GM18517 (cell line): ENCODE measurements around the gene RBM20.
"Not testable (repeated sequence)": the region's sequence is repeated elsewhere in the genome, so short reads cannot be mapped to it uniquely, and the experiment has no call there.

Experiments used
- ATAC-seq: cut with Tn5 transposase; IDR thresholded peaks from one replicate; pipeline ENCODE4 v1.9.1; 2021; ENCODE audit warnings: mild to moderate bottlenecking, moderate library complexity; ENCODE audit not compliant: unreplicated experiment

RBM20 gene

DNA sequence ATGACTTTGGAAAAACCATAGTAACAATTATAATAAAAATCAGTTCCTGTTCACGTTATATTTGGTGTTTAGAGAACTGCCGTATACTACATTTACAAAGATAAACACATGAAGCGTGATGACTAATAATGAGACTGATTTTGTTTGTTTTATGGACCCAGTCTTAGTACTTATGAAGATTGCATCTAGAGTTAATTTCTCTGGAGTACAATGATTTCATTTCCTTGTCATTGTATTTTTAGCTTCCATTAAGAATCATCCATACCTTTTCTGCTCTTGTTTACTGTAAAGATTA is 2.9 kb downstream of the RBM20 start:
- ATAC-seq, result no peak

DNA sequence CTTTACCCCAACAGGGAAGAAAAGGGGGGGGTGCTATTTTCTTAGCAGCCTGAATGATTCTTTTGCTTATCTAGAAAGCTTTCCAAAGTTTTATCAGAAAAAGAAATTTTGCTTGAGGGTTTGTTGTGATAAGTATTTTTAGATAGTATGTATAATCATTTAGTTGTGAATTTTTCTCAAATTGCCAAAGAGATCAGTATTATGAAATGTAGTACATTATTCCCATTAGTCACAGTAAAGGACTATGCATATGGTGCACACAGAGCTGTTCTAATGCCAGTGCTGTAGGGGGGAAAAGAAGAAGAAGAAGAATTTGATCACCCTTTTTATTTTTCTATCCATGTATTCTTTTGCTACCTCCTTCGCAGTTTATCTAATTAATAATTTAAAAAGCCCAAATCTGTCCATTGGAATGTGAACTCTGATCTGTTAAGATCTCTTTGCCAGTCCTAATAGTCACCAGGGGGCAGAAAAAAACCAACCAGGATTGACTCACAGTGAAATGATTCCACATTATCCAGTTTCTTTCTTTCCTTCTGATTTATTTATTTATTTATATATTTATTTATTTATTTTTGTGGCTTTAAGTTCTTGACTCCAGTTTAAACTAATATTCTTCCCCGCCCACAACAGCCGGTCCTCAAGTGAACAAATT is 4.7 kb downstream of the RBM20 start:
- no peak for ATAC-seq

DNA sequence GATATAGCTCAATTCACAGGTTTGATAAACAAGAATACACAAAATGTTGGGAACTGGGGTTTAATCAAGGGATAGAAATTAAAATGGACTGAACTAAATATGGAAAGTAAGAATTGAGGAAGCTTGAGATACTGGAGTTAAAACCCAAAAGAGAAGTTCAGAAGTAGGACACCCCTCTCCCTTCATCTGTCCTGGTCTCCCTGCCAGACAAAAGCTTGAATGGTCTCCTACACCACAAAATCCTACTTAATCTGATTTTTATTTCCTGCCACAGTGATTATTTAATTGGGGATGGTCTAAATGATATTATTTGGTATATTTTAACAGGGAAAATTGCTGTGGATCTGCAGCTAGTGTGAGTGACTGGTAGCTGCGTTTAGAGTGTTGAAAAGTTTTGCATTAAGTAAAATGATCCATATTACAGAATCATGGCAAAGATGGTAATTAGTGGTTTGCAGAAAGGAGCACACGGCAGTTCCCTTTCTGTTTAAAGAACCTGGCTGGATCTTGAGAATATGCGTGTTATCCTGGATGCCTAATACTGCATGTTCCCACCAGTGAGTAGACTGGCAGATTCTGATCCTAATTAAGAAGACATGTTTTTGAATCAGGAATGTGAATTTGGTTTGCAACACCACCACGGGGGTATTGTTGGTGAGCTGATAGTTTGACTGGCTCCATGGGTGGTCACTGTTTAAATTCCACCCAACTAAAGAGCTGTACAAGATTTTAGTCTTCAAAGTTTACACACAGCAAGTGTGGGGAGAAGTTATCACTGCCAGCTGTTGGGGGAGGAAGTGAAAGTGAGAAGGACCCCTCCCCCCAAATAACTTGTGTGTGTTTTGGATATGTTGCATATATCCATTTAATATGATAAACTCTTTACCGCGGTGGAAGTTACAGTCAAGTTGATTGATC is 5.5 kb downstream of the RBM20 start:
- no peak for ATAC-seq

DNA sequence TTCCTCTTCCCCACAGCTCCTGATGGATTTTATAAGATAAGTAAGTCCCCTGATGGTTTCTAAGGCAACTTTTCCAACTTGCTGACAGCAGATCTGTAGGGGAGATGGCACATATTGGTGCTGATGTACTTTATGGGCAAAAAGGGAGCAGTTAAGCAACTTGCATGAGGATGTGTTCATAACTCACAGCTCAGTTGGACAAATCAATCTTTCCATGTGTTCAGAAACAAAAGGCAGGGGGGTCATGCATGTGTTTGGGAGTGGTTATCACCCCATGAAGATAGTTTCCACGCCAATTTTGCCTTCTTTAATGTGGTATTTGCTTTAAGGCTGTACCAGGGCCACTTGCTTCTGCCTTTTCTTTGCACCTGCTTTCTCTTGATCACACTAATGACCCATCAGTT is 6.1 kb downstream of the RBM20 start:
- no peak for ATAC-seq

DNA sequence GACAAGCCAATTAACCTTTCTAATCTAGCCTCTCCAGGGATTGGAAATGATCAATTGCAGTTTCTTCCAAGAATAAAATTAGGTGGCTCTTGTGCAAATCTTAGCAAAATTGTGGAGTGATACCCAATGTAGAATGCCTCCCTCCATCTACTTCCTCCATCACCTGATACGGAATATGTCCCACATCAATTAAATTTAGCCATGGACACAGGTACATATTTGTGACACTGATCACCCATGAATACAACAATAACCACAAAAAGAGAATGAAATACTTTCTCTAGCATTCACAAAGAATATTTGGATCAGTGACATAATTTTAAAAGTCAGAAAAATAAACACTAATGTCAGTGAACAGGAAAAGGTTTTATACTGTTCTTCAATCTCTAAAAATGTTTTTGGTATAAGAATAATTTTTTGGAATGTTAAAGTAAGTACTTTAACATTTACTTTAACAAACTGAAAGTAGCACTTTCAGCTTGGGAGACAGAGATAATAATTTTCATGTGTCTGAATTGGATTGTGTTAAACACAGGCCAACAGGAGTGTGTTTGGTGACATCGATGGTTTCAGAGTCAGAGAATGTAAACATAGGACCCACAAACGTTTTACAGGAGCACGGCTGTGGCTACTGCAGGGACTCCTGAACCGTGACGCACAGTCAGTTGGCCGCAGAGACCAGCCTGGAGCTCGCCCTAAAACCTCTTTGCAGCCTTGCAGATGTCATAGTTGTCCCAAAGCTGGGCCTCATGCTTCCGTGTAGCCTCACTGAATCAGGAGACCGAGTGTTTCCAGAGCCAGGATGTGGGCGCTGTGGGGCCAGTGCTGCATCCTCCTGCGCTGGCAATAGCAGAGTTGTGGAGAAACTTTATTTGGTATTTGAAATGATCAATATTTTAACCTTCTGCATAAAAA is 7.2 kb downstream of the RBM20 start:
- ATAC-seq, result peak; percentile 83

DNA sequence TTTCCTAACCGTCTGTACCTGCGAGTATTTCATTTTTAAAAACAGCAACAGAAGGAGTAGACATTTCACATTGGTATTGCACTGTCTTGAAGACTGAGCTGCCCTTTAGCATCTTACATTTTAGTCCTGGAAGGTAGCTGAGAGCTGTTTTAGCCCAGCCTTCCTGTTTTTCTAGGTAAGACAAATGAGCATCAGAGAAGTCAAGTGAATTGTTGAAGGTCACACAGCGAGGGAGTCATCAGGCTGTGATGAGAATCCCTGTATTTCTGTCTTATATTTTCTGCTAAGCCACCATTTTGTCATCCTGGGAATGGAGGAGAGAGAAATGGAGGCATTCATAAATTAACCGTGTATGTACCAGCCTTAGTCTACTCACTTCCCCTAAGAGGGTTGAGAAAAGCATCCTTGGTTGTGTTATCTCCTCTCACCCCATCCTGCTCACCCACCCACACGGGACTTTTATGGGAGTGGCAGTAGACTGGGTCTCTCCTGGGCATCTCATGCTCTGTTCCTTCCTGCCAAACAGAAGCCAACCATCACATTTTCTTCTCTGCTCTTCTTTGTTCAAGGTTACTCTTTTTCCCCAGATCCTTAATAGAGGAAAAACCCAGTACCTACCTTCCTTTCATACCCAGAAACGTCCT is 8.5 kb downstream of the RBM20 start:
- ATAC-seq, result no peak

DNA sequence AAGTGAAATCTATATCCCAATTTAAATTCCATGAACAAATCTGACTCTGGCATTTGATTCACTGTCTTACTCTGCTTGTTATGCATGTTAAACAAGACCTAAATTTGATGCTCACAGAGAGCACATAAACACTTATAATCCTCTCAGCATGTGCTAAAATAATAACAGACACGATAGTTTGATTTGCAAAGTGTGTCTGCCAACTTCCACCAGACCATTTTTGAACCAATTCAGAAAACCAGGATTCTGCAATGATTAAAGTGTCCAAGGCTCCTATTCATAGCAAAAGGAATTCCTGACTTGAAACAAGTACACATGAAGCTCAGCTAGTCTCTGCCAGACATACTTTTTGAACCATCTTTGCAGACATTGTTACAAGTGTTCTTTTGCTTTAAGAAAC is 11.2 kb downstream of the RBM20 start:
- ATAC-seq, result no peak

DNA sequence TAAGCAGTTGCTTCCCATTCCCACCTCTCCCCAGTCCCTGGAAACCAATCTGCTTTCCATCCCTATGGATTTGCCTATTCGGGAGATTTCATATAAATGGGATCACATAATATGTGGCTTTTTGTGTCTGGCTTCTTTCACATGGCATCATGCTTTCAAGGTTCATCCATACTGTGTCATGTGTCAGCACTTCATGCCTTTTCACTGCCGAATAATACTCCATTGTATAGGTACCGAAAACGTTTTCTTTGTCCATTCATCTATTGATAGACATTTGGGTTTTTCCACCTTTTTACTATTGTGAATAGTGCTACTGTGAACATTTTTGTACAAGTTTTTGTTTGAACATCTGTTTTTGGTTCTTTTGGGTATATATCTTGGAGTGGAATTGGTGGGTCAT is 12.5 kb downstream of the RBM20 start:
- no peak for ATAC-seq

DNA sequence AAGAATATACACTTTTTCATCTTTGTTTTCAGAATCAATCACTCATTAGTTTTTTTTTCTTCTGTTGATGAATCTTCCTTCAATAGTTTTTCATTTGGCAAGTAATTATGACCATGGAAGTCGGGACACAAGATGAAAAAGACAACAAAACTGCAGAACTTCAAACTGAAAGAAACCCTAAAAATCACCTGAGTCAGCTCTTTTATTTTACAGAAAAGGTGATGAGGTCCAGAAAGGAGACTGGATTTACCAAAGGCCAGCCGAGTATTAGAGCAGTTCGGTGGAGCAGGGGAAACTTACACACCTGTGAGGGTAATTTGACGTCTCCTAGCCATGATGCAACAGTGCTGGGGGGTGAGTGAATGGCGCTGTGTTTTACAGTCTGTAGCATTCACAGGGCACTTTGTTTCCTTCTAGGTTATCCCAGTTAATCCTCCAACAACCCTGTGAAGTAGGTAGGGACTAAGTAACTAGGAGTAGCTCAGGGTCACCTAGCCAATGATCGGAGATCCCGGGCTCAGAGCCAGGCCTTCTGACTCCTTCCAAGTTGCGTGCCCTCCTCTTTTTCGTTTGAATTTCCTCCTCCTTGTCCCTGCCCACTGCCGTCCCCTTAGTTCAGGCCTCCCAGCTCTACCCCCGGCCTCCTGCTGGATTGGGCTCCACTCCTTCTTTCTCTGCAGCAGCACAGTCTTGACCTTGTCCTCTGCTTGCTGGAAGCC is 14.0 kb downstream of the RBM20 start:
- no peak for ATAC-seq

DNA sequence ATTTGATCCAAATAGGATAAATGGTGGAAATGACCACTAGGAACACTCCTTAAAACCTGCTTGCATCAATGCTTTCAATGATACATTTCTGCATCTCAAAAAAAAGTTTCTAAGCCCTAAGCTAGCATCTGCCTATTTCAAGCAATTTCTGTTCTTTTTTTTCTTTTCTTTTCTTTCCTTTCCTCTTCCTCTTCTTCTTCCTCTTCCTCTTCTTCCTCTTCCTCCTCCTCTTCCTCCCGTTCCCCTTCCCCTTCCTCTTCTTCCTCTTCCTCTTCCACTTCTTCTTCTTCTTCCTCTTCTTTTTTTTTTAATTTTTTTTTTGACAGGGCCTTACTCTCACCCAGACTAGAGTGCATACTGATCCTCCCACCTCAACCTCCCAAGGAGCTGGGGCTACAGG is 15.4 kb downstream of the RBM20 start:
- no peak for ATAC-seq

DNA sequence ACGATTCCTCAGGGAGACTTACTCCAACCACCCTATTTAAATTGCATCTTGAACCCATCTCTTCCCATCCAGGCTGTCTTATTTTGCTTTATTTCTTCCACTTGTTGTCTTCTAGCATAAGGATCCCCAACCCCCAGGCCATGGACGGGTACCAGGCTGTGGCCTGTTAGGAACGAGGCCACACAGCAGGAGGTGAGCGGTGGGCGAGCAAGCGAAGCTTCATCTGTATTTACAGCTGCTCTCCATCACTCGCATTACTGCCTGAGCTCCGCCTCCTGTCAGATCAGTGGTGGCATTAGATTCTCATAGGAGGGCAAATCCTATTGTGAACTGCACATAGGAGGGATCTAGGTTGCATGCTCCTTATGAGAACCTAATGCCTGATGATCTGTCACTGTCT is 16.2 kb downstream of the RBM20 start:
- not testable (repeated sequence) for ATAC-seq

DNA sequence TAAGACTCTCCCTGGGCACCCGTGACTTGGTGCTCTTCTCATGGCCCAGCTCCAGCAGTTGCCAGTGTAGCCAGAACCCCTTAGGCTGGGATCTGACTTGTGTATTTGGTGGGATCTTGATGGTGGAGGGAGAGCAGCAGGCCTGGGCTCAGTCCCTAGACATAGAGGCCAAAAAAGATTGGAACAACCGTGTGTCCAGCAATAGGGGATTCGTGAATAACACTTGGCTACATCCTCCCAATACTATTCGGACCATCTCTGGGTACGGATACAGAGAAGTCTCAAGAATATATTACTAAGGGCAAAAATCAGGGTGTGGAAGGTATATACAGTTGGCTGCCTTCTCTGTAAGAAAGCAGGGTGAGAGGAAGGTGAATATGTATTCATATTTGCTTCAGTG is 17.2 kb downstream of the RBM20 start:
- no peak for ATAC-seq

DNA sequence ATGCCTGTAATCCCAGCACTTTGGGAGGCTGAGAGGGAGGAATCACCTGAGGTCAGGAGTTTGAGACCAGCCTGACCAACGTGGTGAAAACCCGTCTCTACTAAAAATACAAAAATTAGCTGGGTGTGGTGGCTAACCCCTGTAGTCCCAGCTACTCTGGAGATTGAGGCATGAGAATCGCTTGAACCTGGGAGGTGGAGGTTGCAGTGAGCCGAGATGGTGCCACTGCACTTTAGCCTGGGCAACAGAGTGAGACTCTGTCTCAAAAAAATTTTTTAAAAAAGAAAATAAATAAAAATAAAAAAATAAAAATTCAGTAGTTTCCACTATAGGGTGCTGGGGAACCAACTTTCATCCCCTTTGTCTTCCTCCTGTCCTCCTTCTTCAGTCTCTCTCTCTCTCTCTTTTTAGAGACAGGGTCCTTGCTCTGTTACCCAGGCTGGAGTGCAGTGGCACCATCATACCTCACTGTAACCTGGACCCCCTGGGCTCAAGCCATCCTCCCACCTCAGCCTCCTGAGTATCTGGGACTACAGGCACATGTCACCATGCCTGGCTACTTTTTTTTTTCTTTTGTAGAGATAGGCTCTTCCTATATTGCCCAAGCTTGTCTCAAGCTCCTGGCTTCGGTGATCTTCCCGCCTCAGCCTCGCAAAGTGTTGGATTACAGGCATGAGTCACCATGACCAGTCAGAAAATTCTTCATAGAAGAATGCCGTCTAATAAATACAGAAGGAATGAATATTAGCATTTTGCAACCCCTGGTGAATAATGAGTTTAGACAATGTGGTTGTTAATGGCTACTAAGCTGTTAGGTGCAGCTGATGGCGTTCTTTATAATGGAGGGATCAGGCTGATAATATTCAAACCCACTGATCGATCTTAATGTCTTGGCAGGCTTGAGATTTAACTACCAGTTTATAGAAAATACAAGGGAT is 20.6 kb downstream of the RBM20 start:
- ATAC-seq, result no peak

DNA sequence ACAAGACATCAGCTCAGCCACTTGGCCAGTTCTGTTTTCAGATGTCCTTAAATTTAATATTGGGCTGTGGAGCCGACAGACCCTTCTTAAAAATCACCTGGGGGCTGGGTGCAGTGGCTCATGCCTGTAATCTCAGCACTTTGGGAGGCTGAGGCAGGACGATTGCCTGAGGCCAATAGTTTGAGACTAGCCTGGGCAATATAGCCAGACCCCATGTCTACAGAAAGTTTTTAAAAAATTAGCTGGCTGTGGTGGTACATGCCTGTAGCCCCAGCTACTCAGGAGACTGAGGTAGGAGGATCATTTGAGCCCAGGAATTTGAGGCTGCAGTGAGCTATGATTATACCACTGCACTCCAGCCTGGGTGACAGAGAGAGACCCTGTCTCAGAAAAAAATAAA is 22.1 kb downstream of the RBM20 start:
- ATAC-seq, result not testable (repeated sequence)

DNA sequence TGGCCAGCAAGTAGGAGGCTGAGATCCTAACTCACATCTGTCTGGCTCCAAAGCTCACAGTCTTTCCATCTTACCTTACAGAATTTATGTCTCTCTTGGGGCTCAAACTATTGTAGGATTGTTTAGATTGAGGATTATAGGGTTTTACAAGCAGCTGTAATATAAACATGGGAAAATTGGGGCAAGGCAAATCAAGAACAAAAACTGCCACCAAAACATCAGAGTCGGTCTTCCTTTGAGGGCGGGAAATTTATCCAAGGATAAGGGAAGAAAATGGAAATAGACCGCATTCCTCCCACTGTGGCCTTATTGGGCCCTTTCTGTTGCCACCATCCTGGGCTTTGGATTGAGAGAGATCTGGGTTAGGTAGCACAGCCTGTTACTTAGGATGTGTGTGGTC is 22.5 kb downstream of the RBM20 start:
- no peak for ATAC-seq

DNA sequence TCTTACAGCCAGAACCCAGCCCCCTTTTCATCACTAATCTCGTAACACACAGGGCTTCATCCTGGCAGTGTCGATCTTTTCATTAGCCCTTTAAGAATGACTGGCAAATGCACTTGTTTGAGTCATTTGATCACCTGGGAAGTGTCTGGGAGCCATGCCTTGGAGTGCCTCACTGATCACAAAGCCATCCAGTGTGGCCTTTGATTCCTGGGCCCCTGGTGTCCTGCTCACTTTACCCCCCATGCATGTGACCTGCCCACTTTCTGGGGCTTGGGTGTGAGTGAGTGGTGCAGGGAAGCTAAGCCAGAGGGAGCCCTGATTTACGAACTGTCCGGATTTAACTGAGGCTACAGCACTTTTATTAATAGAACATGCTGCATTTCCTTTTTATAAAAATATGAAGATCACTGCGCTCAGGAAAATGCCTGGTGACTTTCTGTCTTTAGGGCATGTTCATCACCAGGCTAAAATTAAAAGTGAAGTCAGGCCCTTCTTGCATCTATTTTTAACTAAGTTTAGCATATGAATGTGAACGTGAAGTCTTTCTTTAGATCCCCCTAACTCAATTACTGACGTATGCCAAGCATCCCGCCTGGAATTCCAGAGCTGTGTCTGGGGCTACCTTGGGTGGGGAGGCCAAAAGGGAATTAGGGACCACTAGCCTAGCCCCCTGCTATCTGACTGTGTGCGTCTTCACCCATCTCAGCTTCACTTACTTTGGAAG is 23.6 kb downstream of the RBM20 start:
- no peak for ATAC-seq

DNA sequence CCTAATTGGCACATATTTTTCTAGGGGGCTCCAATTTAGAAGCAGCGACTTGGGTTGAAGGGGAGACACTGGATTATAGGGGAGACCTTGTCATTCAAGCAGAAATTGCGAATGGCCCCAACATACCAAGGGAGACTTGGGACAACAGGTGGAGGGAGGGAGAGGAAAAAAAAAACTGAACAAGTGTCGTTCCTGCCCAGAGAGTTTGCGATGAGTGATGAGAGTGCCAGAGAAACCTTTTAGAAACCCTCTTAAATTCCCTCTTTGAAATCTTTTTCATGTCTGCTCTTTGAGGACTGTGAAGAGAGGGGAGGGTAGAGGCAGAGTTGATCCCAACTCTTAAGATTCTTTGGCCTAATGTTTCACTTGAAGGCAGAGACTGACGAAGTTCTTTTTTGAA is 24.3 kb downstream of the RBM20 start:
- no peak for ATAC-seq

DNA sequence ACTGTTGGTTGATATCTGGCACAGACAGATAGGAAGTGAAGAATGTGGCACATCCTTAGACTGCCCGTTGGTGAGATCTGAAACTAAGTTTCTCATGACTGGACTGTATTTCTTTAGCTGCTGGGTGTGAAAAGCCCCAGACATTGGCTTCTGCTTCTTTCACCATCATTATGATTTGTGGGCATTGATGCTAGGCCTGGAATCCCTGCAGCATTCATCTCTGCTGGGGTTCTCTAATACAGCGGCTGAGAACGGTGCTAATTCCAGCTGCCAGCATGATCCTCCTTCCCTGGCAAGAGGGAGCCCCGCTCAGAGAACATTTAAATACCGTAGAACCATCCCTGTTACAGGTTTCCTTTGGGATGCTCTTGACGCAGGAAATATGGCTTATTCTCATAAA is 26.2 kb downstream of the RBM20 start:
- ATAC-seq, result no peak
